Fibroblast of mammary gland (primary cell): ENCODE results near the gene ABHD16B.
"Not testable (repeated sequence)": the region's sequence is repeated elsewhere in the genome, so short reads cannot be mapped to it uniquely, and the experiment has no call there.

Experiments
- DNase-seq: peaks from one replicate; pipeline ENCODE4 v3.0.0-alpha.2; 2010; ENCODE audit warnings: low read depth
- H3K4me3 ChIP-seq: 2 replicates; pipeline ENCODE4 v1.5.1; 2011; ENCODE audit warnings: low read depth, mild to moderate bottlenecking, low read length, moderate library complexity; ENCODE audit not compliant: control insufficient read depth
- CTCF ChIP-seq: conservative IDR thresholded peaks from 2 replicates; pipeline ENCODE4 v1.5.1; 2011; ENCODE audit warnings: low read depth, low read length, inconsistent platforms; ENCODE audit not compliant: control insufficient read depth, insufficient read depth

ABHD16B gene

GRCh38 chr20:63868264-63868663 lies 7.0 kb downstream of the ABHD16B start:
- TF ChIP-seq CTCF, result no peak
- no peak for DNase-seq
- H3K4me3 ChIP-seq, result no peak overlapping the region

- H3K4me3 ChIP-seq, result no peak overlapping the region
- DNase-seq, result peak; percentile 93
- no peak for TF ChIP-seq CTCF
Observed at GRCh38 chr20:63873477-63873971, 12.2 kb downstream of the ABHD16B start.

- not testable (repeated sequence) for H3K4me3 ChIP-seq
- peak; percentile 48 for DNase-seq
Observed at GRCh38 chr20:63874241-63874640, 12.9 kb downstream of the ABHD16B start.

- H3K4me3 ChIP-seq, result no peak overlapping the region
- DNase-seq, result no peak
- TF ChIP-seq CTCF, result no peak
Observed at GRCh38 chr20:63876489-63877036, 15.3 kb downstream of the ABHD16B start.

- no peak for DNase-seq
- no peak overlapping the region for H3K4me3 ChIP-seq
- TF ChIP-seq CTCF, result no peak
Observed at GRCh38 chr20:63877755-63878470, 16.6 kb downstream of the ABHD16B start.

GRCh38 chr20:63878899-63879663 lies 17.8 kb downstream of the ABHD16B start:
- no peak for TF ChIP-seq CTCF
- H3K4me3 ChIP-seq, result no peak overlapping the region
- DNase-seq, result no peak

- DNase-seq, result not testable (repeated sequence)
Observed at GRCh38 chr20:63880901-63881300, 19.6 kb downstream of the ABHD16B start.

More at GRCh38 chr20:63880901-63881300, 19.6 kb downstream of the ABHD16B start:
- not testable (repeated sequence) for H3K4me3 ChIP-seq
